ENCODE measurements around the gene UBA52. TPM values are rescaled to one million over a fixed set of nuclear protein-coding genes. Genes with fewer than 3 reads are reported as not detected.

Gene UBA52
- total and polyA plus RNA-seq, 2 of the 13 experiments (the other 11 are each of a cell fraction or from before 2014, with no cell fraction given): 959 to 1,782 TPM

DNA sequence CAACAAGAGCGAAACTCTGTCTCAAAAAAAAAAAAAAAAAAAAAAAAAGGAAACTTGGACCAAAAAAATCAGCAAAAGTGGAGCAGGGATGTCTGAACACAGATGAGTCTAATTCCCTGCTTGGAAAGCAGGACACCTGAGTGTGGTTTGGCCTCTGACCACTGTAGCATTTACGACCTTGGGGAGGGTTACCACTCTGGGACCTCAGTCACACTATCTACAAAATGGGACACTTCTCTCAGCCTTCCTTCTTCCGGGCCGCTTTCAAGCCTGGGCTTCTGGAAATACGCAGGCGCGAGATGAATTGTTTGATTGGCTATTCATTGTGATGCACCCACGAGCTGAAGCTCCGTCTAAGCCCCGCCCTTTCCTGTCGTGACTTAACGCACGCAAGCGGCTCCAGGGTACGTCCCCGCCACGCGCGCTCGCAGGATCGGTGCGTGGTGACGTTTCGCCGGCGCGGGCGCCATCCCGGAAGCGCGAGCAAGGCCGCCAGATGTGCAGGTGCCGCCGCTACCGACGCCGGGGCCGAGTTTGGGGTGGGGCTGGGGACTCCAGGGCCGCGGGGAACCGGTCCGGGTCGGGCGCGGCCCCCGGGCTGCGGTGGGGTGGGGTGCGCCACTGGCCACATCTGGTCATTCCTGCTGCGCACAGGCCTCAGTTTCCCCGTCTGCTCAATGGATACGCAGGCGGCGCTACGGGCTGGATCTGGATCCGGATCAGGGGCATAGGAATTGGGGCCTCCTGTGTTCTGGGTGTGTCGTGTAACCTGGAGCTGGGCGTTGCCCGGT lies 14.1 kb upstream of the UBA52 start, which contains the start of gene KXD1 (continued):
- TF ChIP-seq ZFP37 (CRISPR knock-in tag; IDR thresholded peaks at IDR 0.05; ENCODE audit: borderline replicate concordance): no peak
- TF ChIP-seq, protein P1, sequence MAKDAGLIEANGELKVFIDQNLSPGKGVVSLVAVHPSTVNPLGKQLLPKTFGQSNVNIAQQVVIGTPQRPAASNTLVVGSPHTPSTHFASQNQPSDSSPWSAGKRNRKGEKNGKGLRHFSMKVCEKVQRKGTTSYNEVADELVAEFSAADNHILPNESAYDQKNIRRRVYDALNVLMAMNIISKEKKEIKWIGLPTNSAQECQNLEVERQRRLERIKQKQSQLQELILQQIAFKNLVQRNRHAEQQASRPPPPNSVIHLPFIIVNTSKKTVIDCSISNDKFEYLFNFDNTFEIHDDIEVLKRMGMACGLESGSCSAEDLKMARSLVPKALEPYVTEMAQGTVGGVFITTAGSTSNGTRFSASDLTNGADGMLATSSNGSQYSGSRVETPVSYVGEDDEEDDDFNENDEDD (CRISPR knock-in tag; IDR thresholded peaks at IDR 0.05; ENCODE audit: borderline replicate concordance): peak; percentile 82; the same call in 1 of the 2 replicates
- no peak; the same call in 1 of the 2 replicates for TF ChIP-seq KDM4B (CRISPR knock-in tag; IDR thresholded peaks at IDR 0.05)
- TF ChIP-seq, protein P2, sequence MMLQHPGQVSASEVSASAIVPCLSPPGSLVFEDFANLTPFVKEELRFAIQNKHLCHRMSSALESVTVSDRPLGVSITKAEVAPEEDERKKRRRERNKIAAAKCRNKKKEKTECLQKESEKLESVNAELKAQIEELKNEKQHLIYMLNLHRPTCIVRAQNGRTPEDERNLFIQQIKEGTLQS (CRISPR knock-in tag; IDR thresholded peaks at IDR 0.05): no peak; the same call in 1 of the 2 replicates
- TF ChIP-seq, protein P3, sequence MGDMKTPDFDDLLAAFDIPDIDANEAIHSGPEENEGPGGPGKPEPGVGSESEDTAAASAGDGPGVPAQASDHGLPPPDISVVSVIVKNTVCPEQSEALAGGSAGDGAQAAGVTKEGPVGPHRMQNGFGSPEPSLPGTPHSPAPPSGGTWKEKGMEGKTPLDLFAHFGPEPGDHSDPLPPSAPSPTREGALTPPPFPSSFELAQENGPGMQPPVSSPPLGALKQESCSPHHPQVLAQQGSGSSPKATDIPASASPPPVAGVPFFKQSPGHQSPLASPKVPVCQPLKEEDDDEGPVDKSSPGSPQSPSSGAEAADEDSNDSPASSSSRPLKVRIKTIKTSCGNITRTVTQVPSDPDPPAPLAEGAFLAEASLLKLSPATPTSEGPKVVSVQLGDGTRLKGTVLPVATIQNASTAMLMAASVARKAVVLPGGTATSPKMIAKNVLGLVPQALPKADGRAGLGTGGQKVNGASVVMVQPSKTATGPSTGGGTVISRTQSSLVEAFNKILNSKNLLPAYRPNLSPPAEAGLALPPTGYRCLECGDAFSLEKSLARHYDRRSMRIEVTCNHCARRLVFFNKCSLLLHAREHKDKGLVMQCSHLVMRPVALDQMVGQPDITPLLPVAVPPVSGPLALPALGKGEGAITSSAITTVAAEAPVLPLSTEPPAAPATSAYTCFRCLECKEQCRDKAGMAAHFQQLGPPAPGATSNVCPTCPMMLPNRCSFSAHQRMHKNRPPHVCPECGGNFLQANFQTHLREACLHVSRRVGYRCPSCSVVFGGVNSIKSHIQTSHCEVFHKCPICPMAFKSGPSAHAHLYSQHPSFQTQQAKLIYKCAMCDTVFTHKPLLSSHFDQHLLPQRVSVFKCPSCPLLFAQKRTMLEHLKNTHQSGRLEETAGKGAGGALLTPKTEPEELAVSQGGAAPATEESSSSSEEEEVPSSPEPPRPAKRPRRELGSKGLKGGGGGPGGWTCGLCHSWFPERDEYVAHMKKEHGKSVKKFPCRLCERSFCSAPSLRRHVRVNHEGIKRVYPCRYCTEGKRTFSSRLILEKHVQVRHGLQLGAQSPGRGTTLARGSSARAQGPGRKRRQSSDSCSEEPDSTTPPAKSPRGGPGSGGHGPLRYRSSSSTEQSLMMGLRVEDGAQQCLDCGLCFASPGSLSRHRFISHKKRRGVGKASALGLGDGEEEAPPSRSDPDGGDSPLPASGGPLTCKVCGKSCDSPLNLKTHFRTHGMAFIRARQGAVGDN (CRISPR knock-in tag; IDR thresholded peaks at IDR 0.05): peak; percentile 94
- no peak for TF ChIP-seq ATF7 (IDR thresholded peaks at IDR 0.05)
- no peak for TF ChIP-seq ATF7 (CRISPR knock-in tag; IDR thresholded peaks at IDR 0.05)
- TF ChIP-seq, protein P4, sequence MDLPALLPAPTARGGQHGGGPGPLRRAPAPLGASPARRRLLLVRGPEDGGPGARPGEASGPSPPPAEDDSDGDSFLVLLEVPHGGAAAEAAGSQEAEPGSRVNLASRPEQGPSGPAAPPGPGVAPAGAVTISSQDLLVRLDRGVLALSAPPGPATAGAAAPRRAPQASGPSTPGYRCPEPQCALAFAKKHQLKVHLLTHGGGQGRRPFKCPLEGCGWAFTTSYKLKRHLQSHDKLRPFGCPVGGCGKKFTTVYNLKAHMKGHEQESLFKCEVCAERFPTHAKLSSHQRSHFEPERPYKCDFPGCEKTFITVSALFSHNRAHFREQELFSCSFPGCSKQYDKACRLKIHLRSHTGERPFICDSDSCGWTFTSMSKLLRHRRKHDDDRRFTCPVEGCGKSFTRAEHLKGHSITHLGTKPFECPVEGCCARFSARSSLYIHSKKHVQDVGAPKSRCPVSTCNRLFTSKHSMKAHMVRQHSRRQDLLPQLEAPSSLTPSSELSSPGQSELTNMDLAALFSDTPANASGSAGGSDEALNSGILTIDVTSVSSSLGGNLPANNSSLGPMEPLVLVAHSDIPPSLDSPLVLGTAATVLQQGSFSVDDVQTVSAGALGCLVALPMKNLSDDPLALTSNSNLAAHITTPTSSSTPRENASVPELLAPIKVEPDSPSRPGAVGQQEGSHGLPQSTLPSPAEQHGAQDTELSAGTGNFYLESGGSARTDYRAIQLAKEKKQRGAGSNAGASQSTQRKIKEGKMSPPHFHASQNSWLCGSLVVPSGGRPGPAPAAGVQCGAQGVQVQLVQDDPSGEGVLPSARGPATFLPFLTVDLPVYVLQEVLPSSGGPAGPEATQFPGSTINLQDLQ (CRISPR knock-in tag; IDR thresholded peaks at IDR 0.05): no peak
- TF ChIP-seq, protein P5, sequence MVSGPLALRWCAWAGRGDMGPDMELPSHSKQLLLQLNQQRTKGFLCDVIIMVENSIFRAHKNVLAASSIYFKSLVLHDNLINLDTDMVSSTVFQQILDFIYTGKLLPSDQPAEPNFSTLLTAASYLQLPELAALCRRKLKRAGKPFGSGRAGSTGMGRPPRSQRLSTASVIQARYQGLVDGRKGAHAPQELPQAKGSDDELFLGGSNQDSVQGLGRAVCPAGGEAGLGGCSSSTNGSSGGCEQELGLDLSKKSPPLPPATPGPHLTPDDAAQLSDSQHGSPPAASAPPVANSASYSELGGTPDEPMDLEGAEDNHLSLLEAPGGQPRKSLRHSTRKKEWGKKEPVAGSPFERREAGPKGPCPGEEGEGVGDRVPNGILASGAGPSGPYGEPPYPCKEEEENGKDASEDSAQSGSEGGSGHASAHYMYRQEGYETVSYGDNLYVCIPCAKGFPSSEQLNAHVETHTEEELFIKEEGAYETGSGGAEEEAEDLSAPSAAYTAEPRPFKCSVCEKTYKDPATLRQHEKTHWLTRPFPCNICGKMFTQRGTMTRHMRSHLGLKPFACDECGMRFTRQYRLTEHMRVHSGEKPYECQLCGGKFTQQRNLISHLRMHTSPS (CRISPR knock-in tag; IDR thresholded peaks at IDR 0.05; ENCODE audit: low read depth): no peak
- no peak for TF ChIP-seq ELF4 (CRISPR knock-in tag; IDR thresholded peaks at IDR 0.05; ENCODE audit: borderline replicate concordance)
- peak; percentile 57; the same call in 1 of the 2 replicates for TF ChIP-seq ZNF572 (CRISPR knock-in tag; IDR thresholded peaks at IDR 0.05)
- TF ChIP-seq NFYB (CRISPR knock-in tag; IDR thresholded peaks at IDR 0.05): peak; percentile 68
- TF ChIP-seq MXD4 (CRISPR knock-in tag; IDR thresholded peaks at IDR 0.05): peak; percentile 79; the same call in 1 of the 2 replicates
- TF ChIP-seq NR2F1 (CRISPR knock-in tag; IDR thresholded peaks at IDR 0.05): no peak
- TF ChIP-seq KAT8 (CRISPR knock-in tag; IDR thresholded peaks at IDR 0.05): peak; percentile 76
- no peak for TF ChIP-seq ZFP36L1 (CRISPR knock-in tag; IDR thresholded peaks at IDR 0.05)
